ENCODE data around the gene FGF14.
"Not testable (repeated sequence)": the region's sequence is repeated elsewhere in the genome, so short reads cannot be mapped to it uniquely, and the experiment has no call there.

Gene FGF14

DNA sequence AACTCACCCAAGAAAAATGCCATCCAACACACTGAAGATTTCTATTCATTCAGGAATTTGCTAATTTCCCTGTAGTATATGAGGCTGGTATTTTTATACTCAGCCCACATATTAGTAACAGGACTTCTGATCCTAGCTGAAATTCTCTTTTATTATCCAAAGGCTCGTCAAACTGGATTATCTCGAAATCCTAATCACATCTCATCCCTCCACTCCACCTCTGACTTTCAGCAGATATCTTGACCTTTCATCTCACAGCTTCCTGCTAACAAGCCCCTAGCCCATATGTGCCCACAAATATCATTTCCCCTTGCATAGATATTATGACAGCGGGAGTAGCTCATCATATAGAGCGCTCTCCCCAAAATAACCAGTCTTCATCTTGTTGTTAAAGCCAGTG is 279.7 kb downstream of the FGF14 start:
- TF ChIP-seq CTCF (IDR thresholded peaks at IDR 0.05; ENCODE audit: low read depth, low read length, missing control alignments) = no peak
- no peak for DNase-seq (ENCODE audit: low read depth)
- no peak overlapping the region for H3K4me3 ChIP-seq (ENCODE audit: low read depth, low read length)

GRCh38 chr13:102117175-102117831 is 284.5 kb downstream of the FGF14 start:
- DNase-seq (ENCODE audit: low read depth) = no peak
- H3K4me3 ChIP-seq (ENCODE audit: low read depth, low read length) = no peak overlapping the region
- TF ChIP-seq CTCF (IDR thresholded peaks at IDR 0.05; ENCODE audit: low read depth, low read length, missing control alignments) = no peak

- TF ChIP-seq CTCF (IDR thresholded peaks at IDR 0.05; ENCODE audit: low read depth, low read length, missing control alignments) = no peak
- DNase-seq (ENCODE audit: low read depth) = no peak
- H3K4me3 ChIP-seq (ENCODE audit: low read depth, low read length) = no peak overlapping the region
These were observed 298.4 kb downstream of the FGF14 start for GRCh38 chr13:102103469-102103868.

DNA sequence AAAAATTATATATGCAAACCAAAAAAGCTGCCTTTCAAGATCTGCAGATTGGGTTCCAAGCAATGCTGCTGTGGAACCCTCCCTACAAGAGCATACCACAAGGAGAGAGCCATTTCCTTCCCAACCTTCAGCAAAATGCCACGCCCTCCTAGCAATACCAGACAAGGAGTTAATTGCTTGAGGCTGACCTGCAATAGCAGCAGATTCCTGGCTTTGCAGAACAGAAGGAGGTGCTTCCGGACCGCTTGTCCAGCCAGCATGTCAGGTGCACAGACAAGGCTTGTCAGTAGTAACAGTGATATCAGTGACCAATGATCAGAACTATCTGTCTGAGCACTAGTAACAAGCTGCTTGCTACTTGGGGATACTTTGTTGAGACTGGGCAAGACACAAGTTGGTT is 301.6 kb downstream of the FGF14 start:
- DNase-seq (ENCODE audit: low read depth) = no peak
- TF ChIP-seq CTCF (IDR thresholded peaks at IDR 0.05; ENCODE audit: low read depth, low read length, missing control alignments) = no peak

DNA sequence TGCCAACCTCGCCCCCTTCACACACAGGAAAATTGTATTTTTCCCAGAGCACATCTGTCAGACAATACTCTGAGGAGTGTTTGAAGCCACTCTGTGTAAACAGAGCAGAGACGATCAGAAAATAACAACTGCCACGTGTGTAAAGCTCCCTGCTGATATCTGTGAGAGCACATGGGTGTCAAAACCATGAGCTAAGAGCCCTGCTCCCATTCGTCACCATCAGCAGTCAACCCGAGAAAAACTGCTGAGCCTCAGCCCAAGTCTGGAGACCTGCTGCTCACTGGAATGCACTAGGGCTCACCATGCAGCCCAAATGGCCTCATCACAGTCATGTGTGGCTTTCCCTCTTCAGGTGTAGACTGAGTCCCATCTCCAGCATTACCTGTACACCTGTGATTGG is 304.1 kb downstream of the FGF14 start:
- DNase-seq (ENCODE audit: low read depth) = no peak
- TF ChIP-seq CTCF (IDR thresholded peaks at IDR 0.05; ENCODE audit: low read depth, low read length, missing control alignments) = no peak

More for the DNA sequence above, 301.6 kb downstream of the FGF14 start:
- H3K4me3 ChIP-seq (ENCODE audit: low read depth, low read length) = no peak overlapping the region

GRCh38 chr13:102093288-102093687 is 308.6 kb downstream of the FGF14 start:
- H3K4me3 ChIP-seq (ENCODE audit: low read depth, low read length); DNase-seq (ENCODE audit: low read depth): not testable (repeated sequence)

More for the DNA sequence above, 304.1 kb downstream of the FGF14 start:
- H3K4me3 ChIP-seq (ENCODE audit: low read depth, low read length) = no peak overlapping the region

- no peak for DNase-seq (ENCODE audit: low read depth)
- no peak for TF ChIP-seq CTCF (IDR thresholded peaks at IDR 0.05; ENCODE audit: low read depth, low read length, missing control alignments)
- H3K4me3 ChIP-seq (ENCODE audit: low read depth, low read length) = no peak overlapping the region
These were observed 310.6 kb downstream of the FGF14 start for GRCh38 chr13:102091231-102091630.
